ENCODE measurements around the gene MAML2. TPM values are rescaled to one million over a fixed set of nuclear protein-coding genes. Genes with fewer than 3 reads are reported as not detected.

MAML2 gene
- total and polyA plus RNA-seq, 9 of the 15 experiments (the other 6 are each of a cell fraction or from before 2014, with no cell fraction given) = 0.79 to 6.8 (median 4.8) TPM

DNA sequence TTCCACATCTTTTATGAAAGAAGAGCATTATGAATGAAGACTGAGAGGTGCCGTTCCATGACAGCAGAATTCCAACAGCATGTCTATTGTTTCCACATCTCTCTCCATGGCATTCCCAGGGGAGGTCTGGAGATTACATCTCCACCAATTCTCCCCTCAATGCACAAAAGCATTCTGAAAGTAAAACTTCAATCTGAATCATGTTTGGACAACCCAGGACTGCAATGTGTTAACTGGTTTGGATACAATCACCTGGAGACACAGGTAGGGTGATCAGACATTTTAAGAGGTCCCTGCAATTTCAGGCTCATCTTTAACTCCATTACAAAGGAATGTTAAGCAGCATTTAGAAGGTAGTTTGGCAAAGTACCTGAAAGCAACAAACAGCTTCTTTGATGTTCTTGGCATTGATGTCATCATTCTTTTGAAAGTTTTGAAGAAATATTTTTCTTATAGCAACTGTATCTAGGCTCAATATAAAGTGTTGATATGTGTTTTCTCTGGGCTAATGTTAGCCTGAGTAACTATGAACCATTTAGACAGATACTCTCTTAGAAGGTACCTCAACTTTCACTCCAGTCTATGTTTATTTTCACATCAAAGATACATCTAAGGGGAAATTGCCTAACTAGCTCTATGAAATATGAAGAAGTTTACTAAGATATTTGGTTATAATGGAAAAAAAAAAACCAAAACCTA is 237.6 kb downstream of the MAML2 start:
- POLR2A ChIA-PET = interaction anchor here (0.8 to 1.1 kb wide), 4 partner anchors 16 to 64 kb away, joined by 3 read pairs; no protein-coding TSS in a partner anchor
- peak; percentile 25 for TF ChIP-seq RFX1 (IDR thresholded peaks at IDR 0.05)
- TF ChIP-seq, protein P1, sequence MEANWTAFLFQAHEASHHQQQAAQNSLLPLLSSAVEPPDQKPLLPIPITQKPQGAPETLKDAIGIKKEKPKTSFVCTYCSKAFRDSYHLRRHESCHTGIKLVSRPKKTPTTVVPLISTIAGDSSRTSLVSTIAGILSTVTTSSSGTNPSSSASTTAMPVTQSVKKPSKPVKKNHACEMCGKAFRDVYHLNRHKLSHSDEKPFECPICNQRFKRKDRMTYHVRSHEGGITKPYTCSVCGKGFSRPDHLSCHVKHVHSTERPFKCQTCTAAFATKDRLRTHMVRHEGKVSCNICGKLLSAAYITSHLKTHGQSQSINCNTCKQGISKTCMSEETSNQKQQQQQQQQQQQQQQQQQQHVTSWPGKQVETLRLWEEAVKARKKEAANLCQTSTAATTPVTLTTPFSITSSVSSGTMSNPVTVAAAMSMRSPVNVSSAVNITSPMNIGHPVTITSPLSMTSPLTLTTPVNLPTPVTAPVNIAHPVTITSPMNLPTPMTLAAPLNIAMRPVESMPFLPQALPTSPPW (CRISPR knock-in tag; IDR thresholded peaks at IDR 0.05) = no peak
- no peaks in the 10 kb centered on the region for H3K27me3 ChIP-seq (ENCODE audit: control insufficient read depth in 2 of 2, insufficient read depth in 2 of 2, low read length in 2 of 2)
- no peaks in the 10 kb centered on the region for H4K20me1 ChIP-seq (replicated peaks; ENCODE audit: control insufficient read depth, insufficient read depth, low read length)
- BruUV-seq (replicated peaks) = no TSS peak
- H3K4me2 ChIP-seq (ENCODE audit: insufficient read depth, low read length) = no peak overlapping the region
- H3K9me3 ChIP-seq (replicated peaks; ENCODE audit: control insufficient read depth, insufficient read depth, low read depth, low read length) = no peaks in the 10 kb centered on the region
- no peaks in the 10 kb centered on the region for H3K79me2 ChIP-seq (ENCODE audit: control insufficient read depth, insufficient read depth, low read length)
- no peak for DNase-seq (ENCODE audit: extremely low read depth in 1 of 4, low spot score in 3 of 4)
- no peak overlapping the region for H3K27ac ChIP-seq (ENCODE audit: extremely low read depth, low read depth, low read length)
- CTCF ChIA-PET (ENCODE audit: low intra/inter-chr PET ratio) = no interaction called here
- 92% methylated on average over 1 of the region's 1 CpG for WGBS (ENCODE audit: insufficient coverage, low coverage, missing lambda C conversion rate)
- intact Hi-C loops (cut with micrococcal nuclease) = loop anchor here (5.0 kb wide), 1 partner anchor 47 kb away; no protein-coding TSS in a partner anchor
- H3K4me1 ChIP-seq (replicated peaks in 1 of 2; ENCODE audit: control insufficient read depth in 2 of 2, insufficient read depth in 2 of 2, low read length in 2 of 2) = peaks cover 9 to 39% of the 10 kb centered on the region in 2 experiments; a peak in 4 of 5 replicates
- no peak overlapping the region for H2AFZ ChIP-seq (ENCODE audit: low read depth, low read length)
- no peaks in the 10 kb centered on the region for H3K9me1 ChIP-seq (ENCODE audit: control insufficient read depth, insufficient read depth, low read length)
- no peaks in the 10 kb centered on the region for H3K36me3 ChIP-seq (ENCODE audit: control insufficient read depth, insufficient read depth, low read length)
- H3K9ac ChIP-seq (ENCODE audit: insufficient read depth in 1 of 2, low read depth in 2 of 2, low read length in 2 of 2) = no peak overlapping the region
- no peak for FAIRE-seq
- H3K4me3 ChIP-seq = no peak overlapping the region
- in situ Hi-C loops (cut with MboI) = no loop called here
- ATAC-seq = no peak

DNA sequence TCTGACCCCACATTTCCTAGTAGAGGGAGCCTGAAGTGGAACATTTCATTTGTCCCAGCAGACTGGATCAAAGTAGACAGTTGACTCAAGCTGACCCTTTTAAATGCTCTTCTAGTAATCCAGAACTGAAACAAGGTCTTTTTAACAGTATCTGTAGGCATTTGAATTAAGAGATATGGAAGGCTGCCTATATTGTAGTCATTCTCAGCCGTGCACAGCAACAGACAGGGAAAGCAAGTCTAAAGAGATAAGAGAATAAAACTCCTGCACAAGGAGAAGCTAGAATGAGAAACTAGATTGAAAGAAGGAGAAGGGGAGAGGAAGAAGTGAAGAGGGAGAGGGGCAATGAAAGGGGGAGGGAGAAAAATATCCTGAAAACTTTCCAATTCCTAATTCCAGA is 238.5 kb downstream of the MAML2 start:
- BruUV-seq (replicated peaks) = no TSS peak
- intact Hi-C loops (cut with micrococcal nuclease) = no loop called here
- Histone ChIP-seq H3K36me3 (ENCODE audit: control insufficient read depth, insufficient read depth, low read length) (no peaks in the 10 kb centered on the region), H4K20me1 (replicated peaks; ENCODE audit: control insufficient read depth, insufficient read depth, low read length) (no peaks in the 10 kb centered on the region), H3K79me2 (ENCODE audit: control insufficient read depth, insufficient read depth, low read length) (no peaks in the 10 kb centered on the region), H3K4me2 (ENCODE audit: insufficient read depth, low read length) (no peak overlapping the region; the same call in 1 of the 2 replicates), H3K9me3 (replicated peaks; ENCODE audit: control insufficient read depth, insufficient read depth, low read depth, low read length) (no peaks in the 10 kb centered on the region), H3K27ac (ENCODE audit: extremely low read depth, low read depth, low read length) (peak overlapping the region; percentile 14; the same call in 1 of the 3 replicates), H3K27me3 (ENCODE audit: control insufficient read depth in 2 of 2, insufficient read depth in 2 of 2, low read length in 2 of 2) (no peaks in the 10 kb centered on the region), H3K9ac (ENCODE audit: insufficient read depth in 1 of 2, low read depth in 2 of 2, low read length in 2 of 2) (no peak overlapping the region), H3K4me1 (replicated peaks in 1 of 2; ENCODE audit: control insufficient read depth in 2 of 2, insufficient read depth in 2 of 2, low read length in 2 of 2) (peaks cover 9 to 35% of the 10 kb centered on the region in 2 experiments; a peak in 4 of 5 replicates), H3K9me1 (ENCODE audit: control insufficient read depth, insufficient read depth, low read length) (no peaks in the 10 kb centered on the region), H3K4me3 (no peak overlapping the region), H2AFZ (ENCODE audit: low read depth, low read length) (no peak overlapping the region)
- in situ Hi-C loops (cut with MboI) = no loop called here
- 8% methylated on average over 1 of the region's 1 CpG for WGBS (ENCODE audit: insufficient coverage, low coverage, missing lambda C conversion rate)
- POLR2A ChIA-PET = interaction anchor here (0.9 to 1.1 kb wide), 2 partner anchors 15 to 22 kb away, joined by 3 to 5 read pairs; no protein-coding TSS in a partner anchor
- FAIRE-seq (no peak), DNase-seq (ENCODE audit: extremely low read depth in 1 of 4, low spot score in 3 of 4) (peak in 1 of 4 experiments; percentile 37), ATAC-seq (peak; percentile 47)
- TF ChIP-seq, protein P2, sequence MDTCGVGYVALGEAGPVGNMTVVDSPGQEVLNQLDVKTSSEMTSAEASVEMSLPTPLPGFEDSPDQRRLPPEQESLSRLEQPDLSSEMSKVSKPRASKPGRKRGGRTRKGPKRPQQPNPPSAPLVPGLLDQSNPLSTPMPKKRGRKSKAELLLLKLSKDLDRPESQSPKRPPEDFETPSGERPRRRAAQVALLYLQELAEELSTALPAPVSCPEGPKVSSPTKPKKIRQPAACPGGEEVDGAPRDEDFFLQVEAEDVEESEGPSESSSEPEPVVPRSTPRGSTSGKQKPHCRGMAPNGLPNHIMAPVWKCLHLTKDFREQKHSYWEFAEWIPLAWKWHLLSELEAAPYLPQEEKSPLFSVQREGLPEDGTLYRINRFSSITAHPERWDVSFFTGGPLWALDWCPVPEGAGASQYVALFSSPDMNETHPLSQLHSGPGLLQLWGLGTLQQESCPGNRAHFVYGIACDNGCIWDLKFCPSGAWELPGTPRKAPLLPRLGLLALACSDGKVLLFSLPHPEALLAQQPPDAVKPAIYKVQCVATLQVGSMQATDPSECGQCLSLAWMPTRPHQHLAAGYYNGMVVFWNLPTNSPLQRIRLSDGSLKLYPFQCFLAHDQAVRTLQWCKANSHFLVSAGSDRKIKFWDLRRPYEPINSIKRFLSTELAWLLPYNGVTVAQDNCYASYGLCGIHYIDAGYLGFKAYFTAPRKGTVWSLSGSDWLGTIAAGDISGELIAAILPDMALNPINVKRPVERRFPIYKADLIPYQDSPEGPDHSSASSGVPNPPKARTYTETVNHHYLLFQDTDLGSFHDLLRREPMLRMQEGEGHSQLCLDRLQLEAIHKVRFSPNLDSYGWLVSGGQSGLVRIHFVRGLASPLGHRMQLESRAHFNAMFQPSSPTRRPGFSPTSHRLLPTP (IDR thresholded peaks at IDR 0.05; ENCODE audit: borderline replicate concordance, extremely low read depth, insufficient read length) = no peak
- no peak for TF ChIP-seq DNMT1 (IDR thresholded peaks at IDR 0.05)
- no peak for TF ChIP-seq GABPA (tag; conservative IDR thresholded peaks at IDR 0.05; ENCODE audit: low read depth)
- 0 out of 2 replicates have a peak, but pooled peaks have one; percentile 13 for TF ChIP-seq DPF2 (IDR thresholded peaks at IDR 0.05)
- peak; percentile 54 for TF ChIP-seq CBFA2T3 (IDR thresholded peaks at IDR 0.05)
- TF ChIP-seq HLTF (IDR thresholded peaks at IDR 0.05) = no peak
- CTCF ChIA-PET (ENCODE audit: low intra/inter-chr PET ratio) = no interaction called here

All from K562 (cell line).